NK-92 (cell line): ENCODE measurements around the gene NSUN7.
"Not testable (repeated sequence)": the region's sequence is repeated elsewhere in the genome, so short reads cannot be mapped to it uniquely, and the experiment has no call there.

Source experiments
- DNase-seq: peaks from one replicate; lab custom pipeline; 2025; ENCODE audit not compliant: unreplicated experiment; lab: John Stamatoyannopoulos, UW

Gene NSUN7

GRCh38 chr4:40749717-40750460 lies at the start of gene NSUN7:
Gene NSUN7 (plus strand): TSS chr4:40749955. CDS start chr4:40750694, 739 bp downstream.
- DNase-seq, result no peak

- no peak for DNase-seq
These were observed 47.5 kb upstream of the NSUN7 start for GRCh38 chr4:40702137-40702799.

- no peak for DNase-seq
These were observed 47.0 kb upstream of the NSUN7 start for GRCh38 chr4:40702800-40703151.

GRCh38 chr4:40704073-40704472 lies 45.7 kb upstream of the NSUN7 start:
- no peak for DNase-seq

GRCh38 chr4:40710484-40711254 lies 39.1 kb upstream of the NSUN7 start:
- no peak for DNase-seq

- not testable (repeated sequence) for DNase-seq
These were observed 36.8 kb upstream of the NSUN7 start for GRCh38 chr4:40713001-40713400.

- DNase-seq, result no peak
These were observed 36.0 kb upstream of the NSUN7 start for GRCh38 chr4:40713798-40714197.

GRCh38 chr4:40718586-40718985 lies 31.2 kb upstream of the NSUN7 start:
- DNase-seq, result no peak

- DNase-seq, result no peak
These were observed 30.6 kb upstream of the NSUN7 start for GRCh38 chr4:40719008-40719623.

- DNase-seq, result no peak
These were observed 29.4 kb upstream of the NSUN7 start for GRCh38 chr4:40720351-40720750.

GRCh38 chr4:40720916-40721315 lies 28.8 kb upstream of the NSUN7 start:
- no peak for DNase-seq

- DNase-seq, result no peak
These were observed 28.0 kb upstream of the NSUN7 start for GRCh38 chr4:40721730-40722171.

- DNase-seq, result no peak
These were observed 27.1 kb upstream of the NSUN7 start for GRCh38 chr4:40722576-40723161.

- no peak for DNase-seq
These were observed 26.0 kb upstream of the NSUN7 start for GRCh38 chr4:40723728-40724127.

GRCh38 chr4:40728333-40728732 lies 21.4 kb upstream of the NSUN7 start:
- no peak for DNase-seq

- no peak for DNase-seq
These were observed 20.2 kb upstream of the NSUN7 start for GRCh38 chr4:40729555-40729954.

GRCh38 chr4:40730091-40730679 lies 19.6 kb upstream of the NSUN7 start:
- no peak for DNase-seq

- DNase-seq, result no peak
These were observed 18.4 kb upstream of the NSUN7 start for GRCh38 chr4:40731361-40731760.

GRCh38 chr4:40731792-40732245 lies 17.9 kb upstream of the NSUN7 start:
- no peak for DNase-seq

GRCh38 chr4:40733752-40734151 lies 16.0 kb upstream of the NSUN7 start:
- DNase-seq, result no peak

- DNase-seq, result no peak
These were observed 15.3 kb upstream of the NSUN7 start for GRCh38 chr4:40734497-40734896.
